GM23338 (cell line): ENCODE measurements around the gene PCSK2. TPM values are rescaled to one million over a fixed set of nuclear protein-coding genes. Genes with fewer than 3 reads are reported as not detected.
A peak's percentile ranks its signal among the peaks of the same experiment; 100 is the strongest.

Source experiments
- ATAC-seq: fragments of 200-7000 bp; cut with Tn5 transposase; 3 replicates; pipeline ENCODE4 v1.9.1; 2020
- DNase-seq: peaks from one replicate; pipeline ENCODE4 v3.0.0-alpha.2; 2015; ENCODE audit warnings: low spot score
- H2AFZ ChIP-seq: fragments of 200-600 bp; sonication (generic); 2 replicates; pipeline ENCODE4 v1.8.0; 2016; ENCODE audit warnings: antibody characterized with exemption, mild to moderate bottlenecking, moderate library complexity
- H3F3A ChIP-seq: fragments of 200-600 bp; sonication (generic); replicated peaks from 2 replicates; pipeline ENCODE4 v1.8.0; 2017; ENCODE audit warnings: antibody characterized with exemption, mixed run types, low read depth
- H3K27ac ChIP-seq: fragments of 200-600 bp; sonication (generic); 2 replicates; pipeline ENCODE4 v1.6.1; 2016; ENCODE audit warnings: low read depth
- H3K27me3 ChIP-seq: fragments of 200-600 bp; sonication (generic); 2 replicates; pipeline ENCODE4 v1.8.0; 2016; ENCODE audit warnings: mild to moderate bottlenecking, mixed run types, moderate library complexity; ENCODE audit not compliant: insufficient read depth
- H3K36me3 ChIP-seq: fragments of 200-600 bp; sonication (generic); 2 replicates; pipeline ENCODE4 v1.8.0; 2016; ENCODE audit warnings: mild to moderate bottlenecking; ENCODE audit not compliant: insufficient read depth
- H3K4me1 ChIP-seq: fragments of 200-600 bp; sonication (generic); 2 replicates; pipeline ENCODE4 v1.8.0; 2016; ENCODE audit warnings: mild to moderate bottlenecking, moderate library complexity; ENCODE audit not compliant: insufficient read depth
- H3K4me2 ChIP-seq: fragments of 200-600 bp; sonication (generic); 2 replicates; pipeline ENCODE4 v1.7.1; 2017; ENCODE audit warnings: mixed run types
- H3K4me3 ChIP-seq: fragments of 200-600 bp; sonication (generic); 2 replicates; pipeline ENCODE4 v1.6.1; 2016; ENCODE audit warnings: mixed run types
- H3K79me2 ChIP-seq: fragments of 200-600 bp; sonication (generic); replicated peaks from 2 replicates; pipeline ENCODE4 v1.8.0; 2017; ENCODE audit warnings: mild to moderate bottlenecking; ENCODE audit not compliant: insufficient read depth
- H3K9me2 ChIP-seq: fragments of 200-600 bp; sonication (generic); 2 replicates; pipeline ENCODE4 v1.8.0; 2017; ENCODE audit not compliant: insufficient read depth
- H4K20me1 ChIP-seq: fragments of 200-600 bp; sonication (generic); replicated peaks from 2 replicates; pipeline ENCODE4 v1.8.0; 2017; ENCODE audit warnings: mild to moderate bottlenecking; ENCODE audit not compliant: insufficient read depth
- H3K27ac Mint-ChIP-seq: 2 replicates; pipeline ENCODE4 v1.8.0; 2020; ENCODE audit warnings: inconsistent platforms, mild to moderate bottlenecking, moderate library complexity, mixed read lengths
- H3K27me3 Mint-ChIP-seq: 3 replicates; pipeline ENCODE4 v1.8.0; 2022; ENCODE audit warnings: low read depth, mild to moderate bottlenecking, moderate library complexity, mixed read lengths, inconsistent platforms; ENCODE audit not compliant: insufficient read depth, poor library complexity
- H3K36me3 Mint-ChIP-seq: 3 replicates; pipeline ENCODE4 v1.8.0; 2021; ENCODE audit warnings: low read depth, mild to moderate bottlenecking, inconsistent platforms, moderate library complexity, mixed read lengths
- H3K4me1 Mint-ChIP-seq: 3 replicates; pipeline ENCODE4 v1.8.0; 2020; ENCODE audit warnings: mild to moderate bottlenecking, inconsistent platforms, mixed read lengths
- H3K4me3 Mint-ChIP-seq: 3 replicates; pipeline ENCODE4 v1.8.0; 2021; ENCODE audit warnings: moderate library complexity, mild to moderate bottlenecking, inconsistent platforms, mixed read lengths
- H3K9me3 Mint-ChIP-seq: 3 replicates; pipeline ENCODE4 v1.8.0; 2020; ENCODE audit warnings: moderate library complexity, mild to moderate bottlenecking, inconsistent platforms, mixed read lengths
- CREB1 ChIP-seq: fragments of 250-450 bp; sonication (Bioruptor Pico); IDR thresholded peaks from 2 replicates; pipeline ENCODE4 v1.5.0; 2020; ENCODE audit warnings: low read depth, mild to moderate bottlenecking, moderate library complexity
- EZH2 ChIP-seq: fragments of 200-600 bp; sonication (generic); IDR thresholded peaks from one replicate; pipeline ENCODE4 v1.8.0; 2017; ENCODE audit warnings: antibody characterized with exemption, mild to moderate bottlenecking, low read depth; ENCODE audit not compliant: unreplicated experiment
- JUNB ChIP-seq: IDR thresholded peaks from one replicate; pipeline ENCODE4 v1.6.1; 2016; ENCODE audit warnings: antibody characterized with exemption; ENCODE audit not compliant: unreplicated experiment
- STAT1 ChIP-seq: IDR thresholded peaks from one replicate; pipeline ENCODE4 v1.6.1; 2016; ENCODE audit warnings: antibody characterized with exemption; ENCODE audit not compliant: unreplicated experiment
- polyA plus RNA-seq: library from polyadenylated mRNA; unstranded; fragments of >200 nt; fragmentation: Nextera tagmentation; extraction: Ambion mirVana; gene quantifications from 2 replicates; pipeline ENCODE4 v1.2.1, GENCODE V29; 2016
- total RNA-seq: library from RNA; depleted of rRNA; stranded (reverse); fragments of >200 nt; shearing (Covaris generic); gene quantifications from 2 replicates; pipeline ENCODE4 v1.2.3, GENCODE V29; 2014
- TF ChIP-seq, protein P1 (sequence below), 2 experiments: fragments of 200-600 bp in 1 of 2; sonication (generic) in 1 of 2; conservative IDR thresholded peaks; 2 replicates each; pipeline versions ENCODE4 v1.5.1 to v1.6.1; 2016 to 2017; ENCODE audit warnings: antibody characterized with exemption in 2 of 2, low read depth in 2 of 2, mild to moderate bottlenecking in 2 of 2, moderate library complexity in 1 of 2
- TF ChIP-seq, protein P2 (sequence below): IDR thresholded peaks from one replicate; pipeline ENCODE4 v1.6.1; 2018; ENCODE audit warnings: antibody characterized with exemption; ENCODE audit not compliant: unreplicated experiment
- TF ChIP-seq, protein P3 (sequence below): fragments of 250-450 bp; sonication (Bioruptor Pico); IDR thresholded peaks from 2 replicates; pipeline ENCODE4 v1.5.0; 2020; ENCODE audit warnings: mild to moderate bottlenecking, moderate library complexity
- TF ChIP-seq, protein P4 (sequence below): IDR thresholded peaks from 2 replicates; pipeline ENCODE4 v1.6.1; 2016; ENCODE audit warnings: antibody characterized with exemption

The PCSK2 gene
- total and polyA plus RNA-seq, 2 experiments from 2014 or later, result 0.37 to 1.1 TPM

DNA sequence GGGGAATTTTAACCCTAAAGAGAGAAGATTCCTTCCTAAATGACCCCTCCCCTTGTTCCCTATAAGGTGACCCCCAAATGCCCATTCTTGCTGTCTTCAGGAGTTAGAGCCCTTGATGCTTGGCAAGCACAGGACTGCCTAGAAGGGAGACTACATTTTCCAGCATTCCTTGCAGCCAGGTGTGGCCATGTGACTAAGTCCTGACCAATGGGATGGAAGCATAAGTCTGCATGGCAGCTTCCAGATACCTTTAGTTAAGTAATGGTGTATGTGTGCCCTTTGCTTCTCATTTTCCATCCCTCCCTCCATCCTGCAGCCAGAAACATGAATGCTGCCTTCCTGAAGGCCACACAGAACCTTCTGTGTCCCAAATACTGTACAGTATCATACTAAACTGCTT, 298.8 kb downstream of the PCSK2 start:
- H3K27ac Mint-ChIP-seq, result no peak overlapping the region

DNA sequence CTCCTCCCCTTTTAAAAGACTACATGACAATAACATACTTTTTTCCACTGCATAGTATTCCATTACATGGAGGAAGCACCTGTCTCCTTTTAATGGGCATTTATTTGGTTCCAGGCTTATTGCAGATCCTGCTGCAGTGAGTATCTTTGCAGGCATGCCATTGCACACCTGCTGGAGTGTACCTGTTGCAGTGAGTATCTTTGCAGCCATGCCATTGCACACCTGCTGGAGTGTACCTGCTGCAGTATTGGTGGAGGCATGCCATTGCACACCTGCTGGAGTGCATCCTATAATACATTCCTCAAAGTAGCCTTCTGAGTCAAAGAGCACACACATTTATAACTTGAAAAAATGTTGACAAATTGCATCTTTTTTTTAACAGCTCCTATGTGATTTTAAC, 302.7 kb downstream of the PCSK2 start:
- H3K27ac Mint-ChIP-seq, result no peak overlapping the region
- no peaks in the 10 kb centered on the region; the same call in 2 of the 3 replicates for H3K9me3 Mint-ChIP-seq
- H3K9me2 ChIP-seq, result no peaks in the 10 kb centered on the region
- ATAC-seq (no peak), DNase-seq (no peak)
- H3K27ac ChIP-seq, result no peak overlapping the region
- peaks cover 11% of the 10 kb centered on the region for H3F3A ChIP-seq
- H3K27me3 Mint-ChIP-seq, result peaks cover 14% of the 10 kb centered on the region
- H3K4me3 ChIP-seq, result no peak overlapping the region
- no peaks in the 10 kb centered on the region for H3K36me3 Mint-ChIP-seq
- H3K36me3 ChIP-seq, result no peaks in the 10 kb centered on the region
- peaks cover 18% of the 10 kb centered on the region for H3K4me1 Mint-ChIP-seq
- H3K4me3 Mint-ChIP-seq, result no peak overlapping the region
- no peaks in the 10 kb centered on the region for H4K20me1 ChIP-seq
- no peak overlapping the region for H2AFZ ChIP-seq
- H3K27me3 ChIP-seq, result peaks cover 23% of the 10 kb centered on the region
- no peaks in the 10 kb centered on the region for H3K79me2 ChIP-seq
- TF ChIP-seq, protein P1, sequence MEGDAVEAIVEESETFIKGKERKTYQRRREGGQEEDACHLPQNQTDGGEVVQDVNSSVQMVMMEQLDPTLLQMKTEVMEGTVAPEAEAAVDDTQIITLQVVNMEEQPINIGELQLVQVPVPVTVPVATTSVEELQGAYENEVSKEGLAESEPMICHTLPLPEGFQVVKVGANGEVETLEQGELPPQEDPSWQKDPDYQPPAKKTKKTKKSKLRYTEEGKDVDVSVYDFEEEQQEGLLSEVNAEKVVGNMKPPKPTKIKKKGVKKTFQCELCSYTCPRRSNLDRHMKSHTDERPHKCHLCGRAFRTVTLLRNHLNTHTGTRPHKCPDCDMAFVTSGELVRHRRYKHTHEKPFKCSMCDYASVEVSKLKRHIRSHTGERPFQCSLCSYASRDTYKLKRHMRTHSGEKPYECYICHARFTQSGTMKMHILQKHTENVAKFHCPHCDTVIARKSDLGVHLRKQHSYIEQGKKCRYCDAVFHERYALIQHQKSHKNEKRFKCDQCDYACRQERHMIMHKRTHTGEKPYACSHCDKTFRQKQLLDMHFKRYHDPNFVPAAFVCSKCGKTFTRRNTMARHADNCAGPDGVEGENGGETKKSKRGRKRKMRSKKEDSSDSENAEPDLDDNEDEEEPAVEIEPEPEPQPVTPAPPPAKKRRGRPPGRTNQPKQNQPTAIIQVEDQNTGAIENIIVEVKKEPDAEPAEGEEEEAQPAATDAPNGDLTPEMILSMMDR (conservative IDR thresholded peaks at IDR 0.05; ENCODE audit: low read depth in 2 of 2), result no peak
- TF ChIP-seq JUNB, result no peak
- TF ChIP-seq, protein P2, sequence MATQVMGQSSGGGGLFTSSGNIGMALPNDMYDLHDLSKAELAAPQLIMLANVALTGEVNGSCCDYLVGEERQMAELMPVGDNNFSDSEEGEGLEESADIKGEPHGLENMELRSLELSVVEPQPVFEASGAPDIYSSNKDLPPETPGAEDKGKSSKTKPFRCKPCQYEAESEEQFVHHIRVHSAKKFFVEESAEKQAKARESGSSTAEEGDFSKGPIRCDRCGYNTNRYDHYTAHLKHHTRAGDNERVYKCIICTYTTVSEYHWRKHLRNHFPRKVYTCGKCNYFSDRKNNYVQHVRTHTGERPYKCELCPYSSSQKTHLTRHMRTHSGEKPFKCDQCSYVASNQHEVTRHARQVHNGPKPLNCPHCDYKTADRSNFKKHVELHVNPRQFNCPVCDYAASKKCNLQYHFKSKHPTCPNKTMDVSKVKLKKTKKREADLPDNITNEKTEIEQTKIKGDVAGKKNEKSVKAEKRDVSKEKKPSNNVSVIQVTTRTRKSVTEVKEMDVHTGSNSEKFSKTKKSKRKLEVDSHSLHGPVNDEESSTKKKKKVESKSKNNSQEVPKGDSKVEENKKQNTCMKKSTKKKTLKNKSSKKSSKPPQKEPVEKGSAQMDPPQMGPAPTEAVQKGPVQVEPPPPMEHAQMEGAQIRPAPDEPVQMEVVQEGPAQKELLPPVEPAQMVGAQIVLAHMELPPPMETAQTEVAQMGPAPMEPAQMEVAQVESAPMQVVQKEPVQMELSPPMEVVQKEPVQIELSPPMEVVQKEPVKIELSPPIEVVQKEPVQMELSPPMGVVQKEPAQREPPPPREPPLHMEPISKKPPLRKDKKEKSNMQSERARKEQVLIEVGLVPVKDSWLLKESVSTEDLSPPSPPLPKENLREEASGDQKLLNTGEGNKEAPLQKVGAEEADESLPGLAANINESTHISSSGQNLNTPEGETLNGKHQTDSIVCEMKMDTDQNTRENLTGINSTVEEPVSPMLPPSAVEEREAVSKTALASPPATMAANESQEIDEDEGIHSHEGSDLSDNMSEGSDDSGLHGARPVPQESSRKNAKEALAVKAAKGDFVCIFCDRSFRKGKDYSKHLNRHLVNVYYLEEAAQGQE, result no peak
- TF ChIP-seq, protein P3, sequence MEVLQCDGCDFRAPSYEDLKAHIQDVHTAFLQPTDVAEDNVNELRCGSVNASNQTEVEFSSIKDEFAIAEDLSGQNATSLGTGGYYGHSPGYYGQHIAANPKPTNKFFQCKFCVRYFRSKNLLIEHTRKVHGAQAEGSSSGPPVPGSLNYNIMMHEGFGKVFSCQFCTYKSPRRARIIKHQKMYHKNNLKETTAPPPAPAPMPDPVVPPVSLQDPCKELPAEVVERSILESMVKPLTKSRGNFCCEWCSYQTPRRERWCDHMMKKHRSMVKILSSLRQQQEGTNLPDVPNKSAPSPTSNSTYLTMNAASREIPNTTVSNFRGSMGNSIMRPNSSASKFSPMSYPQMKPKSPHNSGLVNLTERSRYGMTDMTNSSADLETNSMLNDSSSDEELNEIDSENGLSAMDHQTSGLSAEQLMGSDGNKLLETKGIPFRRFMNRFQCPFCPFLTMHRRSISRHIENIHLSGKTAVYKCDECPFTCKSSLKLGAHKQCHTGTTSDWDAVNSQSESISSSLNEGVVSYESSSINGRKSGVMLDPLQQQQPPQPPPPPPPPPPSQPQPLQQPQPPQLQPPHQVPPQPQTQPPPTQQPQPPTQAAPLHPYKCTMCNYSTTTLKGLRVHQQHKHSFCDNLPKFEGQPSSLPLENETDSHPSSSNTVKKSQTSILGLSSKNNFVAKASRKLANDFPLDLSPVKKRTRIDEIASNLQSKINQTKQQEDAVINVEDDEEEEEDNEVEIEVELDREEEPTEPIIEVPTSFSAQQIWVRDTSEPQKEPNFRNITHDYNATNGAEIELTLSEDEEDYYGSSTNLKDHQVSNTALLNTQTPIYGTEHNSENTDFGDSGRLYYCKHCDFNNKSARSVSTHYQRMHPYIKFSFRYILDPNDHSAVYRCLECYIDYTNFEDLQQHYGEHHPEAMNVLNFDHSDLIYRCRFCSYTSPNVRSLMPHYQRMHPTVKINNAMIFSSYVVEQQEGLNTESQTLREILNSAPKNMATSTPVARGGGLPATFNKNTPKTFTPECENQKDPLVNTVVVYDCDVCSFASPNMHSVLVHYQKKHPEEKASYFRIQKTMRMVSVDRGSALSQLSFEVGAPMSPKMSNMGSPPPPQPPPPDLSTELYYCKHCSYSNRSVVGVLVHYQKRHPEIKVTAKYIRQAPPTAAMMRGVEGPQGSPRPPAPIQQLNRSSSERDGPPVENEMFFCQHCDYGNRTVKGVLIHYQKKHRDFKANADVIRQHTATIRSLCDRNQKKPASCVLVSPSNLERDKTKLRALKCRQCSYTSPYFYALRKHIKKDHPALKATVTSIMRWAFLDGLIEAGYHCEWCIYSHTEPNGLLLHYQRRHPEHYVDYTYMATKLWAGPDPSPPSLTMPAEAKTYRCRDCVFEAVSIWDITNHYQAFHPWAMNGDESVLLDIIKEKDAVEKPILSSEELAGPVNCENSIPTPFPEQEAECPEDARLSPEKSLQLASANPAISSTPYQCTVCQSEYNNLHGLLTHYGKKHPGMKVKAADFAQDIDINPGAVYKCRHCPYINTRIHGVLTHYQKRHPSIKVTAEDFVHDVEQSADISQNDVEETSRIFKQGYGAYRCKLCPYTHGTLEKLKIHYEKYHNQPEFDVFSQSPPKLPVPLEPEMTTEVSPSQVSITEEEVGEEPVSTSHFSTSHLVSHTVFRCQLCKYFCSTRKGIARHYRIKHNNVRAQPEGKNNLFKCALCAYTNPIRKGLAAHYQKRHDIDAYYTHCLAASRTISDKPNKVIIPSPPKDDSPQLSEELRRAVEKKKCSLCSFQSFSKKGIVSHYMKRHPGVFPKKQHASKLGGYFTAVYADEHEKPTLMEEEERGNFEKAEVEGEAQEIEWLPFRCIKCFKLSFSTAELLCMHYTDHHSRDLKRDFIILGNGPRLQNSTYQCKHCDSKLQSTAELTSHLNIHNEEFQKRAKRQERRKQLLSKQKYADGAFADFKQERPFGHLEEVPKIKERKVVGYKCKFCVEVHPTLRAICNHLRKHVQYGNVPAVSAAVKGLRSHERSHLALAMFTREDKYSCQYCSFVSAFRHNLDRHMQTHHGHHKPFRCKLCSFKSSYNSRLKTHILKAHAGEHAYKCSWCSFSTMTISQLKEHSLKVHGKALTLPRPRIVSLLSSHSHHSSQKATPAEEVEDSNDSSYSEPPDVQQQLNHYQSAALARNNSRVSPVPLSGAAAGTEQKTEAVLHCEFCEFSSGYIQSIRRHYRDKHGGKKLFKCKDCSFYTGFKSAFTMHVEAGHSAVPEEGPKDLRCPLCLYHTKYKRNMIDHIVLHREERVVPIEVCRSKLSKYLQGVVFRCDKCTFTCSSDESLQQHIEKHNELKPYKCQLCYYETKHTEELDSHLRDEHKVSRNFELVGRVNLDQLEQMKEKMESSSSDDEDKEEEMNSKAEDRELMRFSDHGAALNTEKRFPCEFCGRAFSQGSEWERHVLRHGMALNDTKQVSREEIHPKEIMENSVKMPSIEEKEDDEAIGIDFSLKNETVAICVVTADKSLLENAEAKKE (CRISPR knock-in tag), result no peak
- no peak for TF ChIP-seq EZH2
- no peak for TF ChIP-seq STAT1
- H3K4me1 ChIP-seq, result peaks cover 16% of the 10 kb centered on the region
- no peak overlapping the region for H3K4me2 ChIP-seq

More for the DNA sequence above, 298.8 kb downstream of the PCSK2 start:
- H3K9me2 ChIP-seq, result no peaks in the 10 kb centered on the region
- TF ChIP-seq, protein P4, sequence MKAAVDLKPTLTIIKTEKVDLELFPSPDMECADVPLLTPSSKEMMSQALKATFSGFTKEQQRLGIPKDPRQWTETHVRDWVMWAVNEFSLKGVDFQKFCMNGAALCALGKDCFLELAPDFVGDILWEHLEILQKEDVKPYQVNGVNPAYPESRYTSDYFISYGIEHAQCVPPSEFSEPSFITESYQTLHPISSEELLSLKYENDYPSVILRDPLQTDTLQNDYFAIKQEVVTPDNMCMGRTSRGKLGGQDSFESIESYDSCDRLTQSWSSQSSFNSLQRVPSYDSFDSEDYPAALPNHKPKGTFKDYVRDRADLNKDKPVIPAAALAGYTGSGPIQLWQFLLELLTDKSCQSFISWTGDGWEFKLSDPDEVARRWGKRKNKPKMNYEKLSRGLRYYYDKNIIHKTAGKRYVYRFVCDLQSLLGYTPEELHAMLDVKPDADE, result peak; percentile 54; the same call in 1 of the 2 replicates
- TF ChIP-seq CREB1 (CRISPR knock-in tag), result no peak
- no peak overlapping the region for H3K27ac ChIP-seq
- H3K4me3 ChIP-seq, result no peak overlapping the region
- ATAC-seq, result peak; percentile 95
- no peaks in the 10 kb centered on the region for H3K9me3 Mint-ChIP-seq
- peaks cover 12% of the 10 kb centered on the region for H3K27me3 Mint-ChIP-seq
- H3K27me3 ChIP-seq, result peaks cover 8% of the 10 kb centered on the region
- H3K4me1 ChIP-seq, result peaks cover 3% of the 10 kb centered on the region; the same call in 1 of the 2 replicates
- peaks cover 4% of the 10 kb centered on the region for H3K4me1 Mint-ChIP-seq
- peak overlapping the region; percentile 68; the same call in 1 of the 2 replicates for H2AFZ ChIP-seq
- H3K36me3 Mint-ChIP-seq, result no peaks in the 10 kb centered on the region
- DNase-seq, result peak; percentile 79
- no peaks in the 10 kb centered on the region for H3K36me3 ChIP-seq
- peak overlapping the region; percentile 56; the same call in 2 of the 3 replicates for H3K4me3 Mint-ChIP-seq
- no peaks in the 10 kb centered on the region for H3K79me2 ChIP-seq
- no peak overlapping the region for H3K4me2 ChIP-seq
- H4K20me1 ChIP-seq, result no peaks in the 10 kb centered on the region
- H3F3A ChIP-seq, result peaks cover 7% of the 10 kb centered on the region
